ENCODE results near the gene PLXNA3. TPM values are rescaled to one million over a fixed set of nuclear protein-coding genes. Genes with fewer than 3 reads are reported as not detected.

PLXNA3 gene
- polyA plus RNA-seq, 1 experiment: 36.0 TPM

DNA sequence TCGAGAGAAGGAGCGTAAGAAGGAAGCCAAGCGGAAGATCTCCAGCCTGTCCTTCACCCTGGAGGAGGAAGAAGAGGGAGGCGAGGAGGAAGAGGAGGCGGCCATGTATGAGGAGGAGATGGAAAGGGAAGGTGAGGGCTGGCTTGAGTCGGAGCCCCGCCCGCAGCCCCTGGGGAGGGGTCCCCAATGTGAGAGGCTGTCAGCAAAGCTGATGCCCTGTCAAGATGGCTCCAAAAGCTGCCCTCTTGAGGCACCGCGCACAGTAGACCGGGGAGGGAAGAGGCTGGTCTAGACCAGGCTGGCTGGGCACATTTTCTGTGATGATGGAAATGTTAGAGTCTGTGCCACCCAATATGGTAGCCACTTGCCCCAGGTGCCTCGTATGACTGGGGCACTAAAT, 11.7 kb upstream of the PLXNA3 start:
- ChIA-PET CTCF (no interaction called here), POLR2A (no interaction called here)
- H3K27me3 ChIP-seq (ENCODE audit: control insufficient read depth, insufficient read depth, low read length): no peaks in the 10 kb centered on the region
- peaks cover 23% of the 10 kb centered on the region for H3K36me3 ChIP-seq (ENCODE audit: control insufficient read depth, insufficient read depth, low read length)
- TF ChIP-seq, protein P1, sequence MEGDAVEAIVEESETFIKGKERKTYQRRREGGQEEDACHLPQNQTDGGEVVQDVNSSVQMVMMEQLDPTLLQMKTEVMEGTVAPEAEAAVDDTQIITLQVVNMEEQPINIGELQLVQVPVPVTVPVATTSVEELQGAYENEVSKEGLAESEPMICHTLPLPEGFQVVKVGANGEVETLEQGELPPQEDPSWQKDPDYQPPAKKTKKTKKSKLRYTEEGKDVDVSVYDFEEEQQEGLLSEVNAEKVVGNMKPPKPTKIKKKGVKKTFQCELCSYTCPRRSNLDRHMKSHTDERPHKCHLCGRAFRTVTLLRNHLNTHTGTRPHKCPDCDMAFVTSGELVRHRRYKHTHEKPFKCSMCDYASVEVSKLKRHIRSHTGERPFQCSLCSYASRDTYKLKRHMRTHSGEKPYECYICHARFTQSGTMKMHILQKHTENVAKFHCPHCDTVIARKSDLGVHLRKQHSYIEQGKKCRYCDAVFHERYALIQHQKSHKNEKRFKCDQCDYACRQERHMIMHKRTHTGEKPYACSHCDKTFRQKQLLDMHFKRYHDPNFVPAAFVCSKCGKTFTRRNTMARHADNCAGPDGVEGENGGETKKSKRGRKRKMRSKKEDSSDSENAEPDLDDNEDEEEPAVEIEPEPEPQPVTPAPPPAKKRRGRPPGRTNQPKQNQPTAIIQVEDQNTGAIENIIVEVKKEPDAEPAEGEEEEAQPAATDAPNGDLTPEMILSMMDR (IDR thresholded peaks at IDR 0.05; ENCODE audit: insufficient read depth, low read depth, low read length): no peak
- H3K4me3 ChIP-seq (ENCODE audit: low read depth, low read length): no peak overlapping the region
- DNase-seq (ENCODE audit: low read depth): no peak

GRCh38 chrX:154448484-154448883, 9.6 kb upstream of the PLXNA3 start:
- ChIA-PET POLR2A (no interaction called here), CTCF (no interaction called here)
- Histone ChIP-seq H3K27me3 (ENCODE audit: control insufficient read depth, insufficient read depth, low read length) (no peaks in the 10 kb centered on the region), H3K36me3 (ENCODE audit: control insufficient read depth, insufficient read depth, low read length) (peaks cover 16% of the 10 kb centered on the region), H3K4me3 (ENCODE audit: low read depth, low read length) (no peak overlapping the region)
- DNase-seq (ENCODE audit: low read depth): no peak
- TF ChIP-seq, protein P1 (IDR thresholded peaks at IDR 0.05; ENCODE audit: insufficient read depth, low read depth, low read length): no peak

- CTCF ChIA-PET: no interaction called here
- DNase-seq (ENCODE audit: low read depth): no peak
- TF ChIP-seq, protein P1 (IDR thresholded peaks at IDR 0.05; ENCODE audit: insufficient read depth, low read depth, low read length): no peak
- POLR2A ChIA-PET: no interaction called here
- peaks cover 16% of the 10 kb centered on the region for H3K36me3 ChIP-seq (ENCODE audit: control insufficient read depth, insufficient read depth, low read length)
- no peak overlapping the region for H3K4me3 ChIP-seq (ENCODE audit: low read depth, low read length)
- no peaks in the 10 kb centered on the region for H3K27me3 ChIP-seq (ENCODE audit: control insufficient read depth, insufficient read depth, low read length)
These were observed 8.5 kb upstream of the PLXNA3 start for GRCh38 chrX:154449618-154450017.

- H3K4me3 ChIP-seq (ENCODE audit: low read depth, low read length): no peak overlapping the region
- TF ChIP-seq, protein P1 (IDR thresholded peaks at IDR 0.05; ENCODE audit: insufficient read depth, low read depth, low read length): no peak
- no peaks in the 10 kb centered on the region for H3K27me3 ChIP-seq (ENCODE audit: control insufficient read depth, insufficient read depth, low read length)
- ChIA-PET CTCF (no interaction called here), POLR2A (no interaction called here)
- no peak for DNase-seq (ENCODE audit: low read depth)
- peaks cover 16% of the 10 kb centered on the region for H3K36me3 ChIP-seq (ENCODE audit: control insufficient read depth, insufficient read depth, low read length)
These were observed 7.8 kb upstream of the PLXNA3 start for GRCh38 chrX:154450312-154450711.

DNA sequence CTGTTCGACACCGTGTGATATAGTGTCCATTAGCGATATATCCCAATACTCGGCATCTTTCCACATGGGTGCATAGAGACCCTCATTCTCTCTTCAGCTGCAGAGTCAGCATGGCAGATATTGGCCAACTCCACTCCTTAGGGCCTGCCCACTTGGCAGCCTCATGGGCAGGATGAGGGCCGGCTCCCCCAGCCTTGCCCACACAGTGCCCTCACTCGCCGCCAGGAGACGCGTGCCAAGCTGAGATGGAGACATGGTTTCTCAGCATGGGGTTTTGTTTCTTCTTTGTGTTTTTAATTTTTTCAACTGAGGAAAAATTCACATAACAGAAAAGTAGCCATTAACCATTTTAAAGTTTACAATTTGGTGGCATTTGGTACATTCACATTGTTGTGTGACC, 5.3 kb upstream of the PLXNA3 start:
- Histone ChIP-seq H3K36me3 (ENCODE audit: control insufficient read depth, insufficient read depth, low read length) (peaks cover 15% of the 10 kb centered on the region), H3K27me3 (ENCODE audit: control insufficient read depth, insufficient read depth, low read length) (no peaks in the 10 kb centered on the region), H3K4me3 (ENCODE audit: low read depth, low read length) (no peak overlapping the region)
- TF ChIP-seq, protein P1 (IDR thresholded peaks at IDR 0.05; ENCODE audit: insufficient read depth, low read depth, low read length): no peak
- ChIA-PET CTCF (no interaction called here), POLR2A (no interaction called here)
- DNase-seq (ENCODE audit: low read depth): no peak
